K562 (cell line): ENCODE measurements around the gene FXYD4. TPM values are rescaled to one million over a fixed set of nuclear protein-coding genes. Genes with fewer than 3 reads are reported as not detected.

Experiments
- ARID1B ChIP-seq: fragments of 450-650 bp; IDR thresholded peaks from 2 replicates; pipeline ENCODE4 v1.6.1; 2016; ENCODE audit warnings: antibody characterized with exemption, mild to moderate bottlenecking, inconsistent platforms
- CEBPG ChIP-seq, 3 experiments: fragments of 200-800 bp in 1 of 3; sonication (Bioruptor generic) in 1 of 3; sonication (generic) in 1 of 3; formaldehyde crosslinking in 1 of 3; IDR thresholded peaks in 2 of 3; conservative IDR thresholded peaks in 1 of 3; 2 replicates each; pipeline versions ENCODE4 v1.6.1 to v1.8.0; 2016 to 2022; ENCODE audit warnings: missing compliant biosample characterization in 2 of 3, missing genetic modification characterization in 2 of 3, mild to moderate bottlenecking in 1 of 3, missing genetic modification reagents in 1 of 3
- DPF2 ChIP-seq: fragments of 450-650 bp; IDR thresholded peaks from 2 replicates; pipeline ENCODE4 v1.6.1; 2016
- ELF4 ChIP-seq: fragments of 450-650 bp; formaldehyde crosslinking; IDR thresholded peaks from 2 replicates; pipeline ENCODE4 v1.4.0; 2022; ENCODE audit warnings: missing genetic modification characterization
- HSF4 ChIP-seq: fragments of 250-450 bp; sonication (Bioruptor Pico); IDR thresholded peaks from 2 replicates; pipeline ENCODE4 v2.1.2; 2022; ENCODE audit warnings: mild to moderate bottlenecking, moderate library complexity, borderline replicate concordance
- JUND ChIP-seq, 2 experiments: IDR thresholded peaks; 2 replicates in 1 of 2; 3 replicates in 1 of 2; pipeline ENCODE4 v1.6.1; 2011; ENCODE audit warnings: borderline replicate concordance in 2 of 2, low read depth in 2 of 2, low read length in 2 of 2, improper control_type of control experiment in 1 of 2, missing biosample characterization in 1 of 2, missing genetic modification characterization in 1 of 2, missing genetic modification reagents in 1 of 2
- NFE2L1 ChIP-seq: fragments of 450-650 bp; IDR thresholded peaks from 2 replicates; pipeline ENCODE4 v1.6.1; 2016; ENCODE audit warnings: missing genetic modification characterization, low read depth, mild to moderate bottlenecking, missing compliant biosample characterization, moderate library complexity, borderline replicate concordance
- NFXL1 ChIP-seq: fragments of 450-650 bp; formaldehyde crosslinking; IDR thresholded peaks from 2 replicates; pipeline ENCODE4 v1.4.0; 2021; ENCODE audit warnings: mild to moderate bottlenecking
- NONO ChIP-seq, 2 experiments: fragments of 200-400 bp in 1 of 2; fragments of 450-650 bp in 1 of 2; formaldehyde crosslinking in 1 of 2; IDR thresholded peaks; 2 replicates each; pipeline ENCODE4 v1.6.1; 2017; ENCODE audit warnings: low read depth in 2 of 2, mild to moderate bottlenecking in 2 of 2, moderate library complexity in 2 of 2, low read length in 1 of 2
- NR2C1 ChIP-seq, 2 experiments: fragments of 450-650 bp; IDR thresholded peaks; 2 replicates each; pipeline ENCODE4 v1.6.1; 2017; ENCODE audit warnings: mild to moderate bottlenecking in 2 of 2, antibody characterized with exemption in 1 of 2, inconsistent platforms in 1 of 2, missing compliant biosample characterization in 1 of 2, missing genetic modification characterization in 1 of 2
- PHF8 ChIP-seq: fragments of 200-600 bp; sonication (generic); IDR thresholded peaks from 2 replicates; pipeline ENCODE4 v1.6.1; 2012; ENCODE audit warnings: mixed run types, mild to moderate bottlenecking, inconsistent platforms, low read length, moderate library complexity, borderline replicate concordance
- RAD21 ChIP-seq, 2 experiments: fragments of 250-450 bp in 1 of 2; fragments of 450-650 bp in 1 of 2; sonication (Bioruptor Pico) in 1 of 2; formaldehyde crosslinking in 1 of 2; IDR thresholded peaks in 1 of 2; conservative IDR thresholded peaks in 1 of 2; 2 replicates each; pipeline versions ENCODE4 v1.4.0 to v1.8.0; 2020 to 2022; ENCODE audit warnings: mild to moderate bottlenecking in 2 of 2, moderate library complexity in 1 of 2
- RBM22 ChIP-seq: fragments of 200-400 bp; formaldehyde crosslinking; IDR thresholded peaks from 2 replicates; pipeline ENCODE4 v1.6.1; 2018; ENCODE audit warnings: low read length, low read depth; ENCODE audit not compliant: poor library complexity, severe bottlenecking
- SRSF1 ChIP-seq: fragments of 200-400 bp; formaldehyde crosslinking; IDR thresholded peaks from 2 replicates; pipeline ENCODE4 v1.6.1; 2017; ENCODE audit warnings: mild to moderate bottlenecking, low read depth, low read length, moderate library complexity
- TCF3 ChIP-seq: sonication (generic); formaldehyde crosslinking; IDR thresholded peaks from 2 replicates; pipeline ENCODE4 v1.4.0; 2020; ENCODE audit warnings: mild to moderate bottlenecking, missing genetic modification reagents
- TCF7 ChIP-seq: sonication (generic); IDR thresholded peaks from 2 replicates; pipeline ENCODE4 v1.6.1; 2016; ENCODE audit warnings: antibody characterized with exemption, borderline replicate concordance
- TCF7L2 ChIP-seq: fragments of 150-350 bp; IDR thresholded peaks from 2 replicates; pipeline ENCODE4 v1.6.1; 2016; ENCODE audit warnings: low read depth, mild to moderate bottlenecking, low read length, moderate library complexity
- ZNF354B ChIP-seq: fragments of 250-450 bp; sonication (Bioruptor Pico); IDR thresholded peaks from 2 replicates; pipeline ENCODE4 v1.4.0; 2020
- polyA plus RNA-seq, 8 experiments: library from polyadenylated mRNA; depleted of rRNA in 4 of 8; stranded (reverse) in 5 of 8; unstranded in 3 of 8; fragments of >200 nt; fragmentation: Nextera tagmentation in 2 of 8; fragmentation: Illumina TruSeq in 1 of 8; extraction: Ambion mirVana in 2 of 8; extraction: Trizol in 1 of 8; gene quantifications; 2 replicates each; pipeline versions ENCODE4 v1.2.1 to v1.2.3, GENCODE V29; 2011 to 2014; ENCODE audit warnings: inconsistent platforms in 1 of 8, missing spikeins in 1 of 8
- total RNA-seq, 7 experiments: library from RNA; depleted of rRNA in 6 of 7; stranded (reverse); fragments of >200 nt in 6 of 7; fragmentation: Illumina TruSeq in 2 of 7; extraction: Trizol in 2 of 7; gene quantifications; 2 replicates each; pipeline versions ENCODE4 v1.2.1 to v1.2.3, GENCODE V29; 2011 to 2021; ENCODE audit warnings: low replicate concordance in 1 of 7
- TF ChIP-seq, protein P1 (sequence below), 2 experiments: fragments of 450-650 bp; IDR thresholded peaks; 2 replicates each; pipeline ENCODE4 v1.6.1; 2016
- TF ChIP-seq, protein P2 (sequence below), 2 experiments: fragments of 450-650 bp; IDR thresholded peaks; 2 replicates each; pipeline ENCODE4 v1.6.1; 2018; ENCODE audit warnings: mild to moderate bottlenecking in 2 of 2, low read depth in 1 of 2; ENCODE audit not compliant: partially characterized antibody in 2 of 2

Gene FXYD4
- total and polyA plus RNA-seq, 9 of the 15 experiments (the other 6 are each of a cell fraction or from before 2014, with no cell fraction given), result not detected

DNA sequence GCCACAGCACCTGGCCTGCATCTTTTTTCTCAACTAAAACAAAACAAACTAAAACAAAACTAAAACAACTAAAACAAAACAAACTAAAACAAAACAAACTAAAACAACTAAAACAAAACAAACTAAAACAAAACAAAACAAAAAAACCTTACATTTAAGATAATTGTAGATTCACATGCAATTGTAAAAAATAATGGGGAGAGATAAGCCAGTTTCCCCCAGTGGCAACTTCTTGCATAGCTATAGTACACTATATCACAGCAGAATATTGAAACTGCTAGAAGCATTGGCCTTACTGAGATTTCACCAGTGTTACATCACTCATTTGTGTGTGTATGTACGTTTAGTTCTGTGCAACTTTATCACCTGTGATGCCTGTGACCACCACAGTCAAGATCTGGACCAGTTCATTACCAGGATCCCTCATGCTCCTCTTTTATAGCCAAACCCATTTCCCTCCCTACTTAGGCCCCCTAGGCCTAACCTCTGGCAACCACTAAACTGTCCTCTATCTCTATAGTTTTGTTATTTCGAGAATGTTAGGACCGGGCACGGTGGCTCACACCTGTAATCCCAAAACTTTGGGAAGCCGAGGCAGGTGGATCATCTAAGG, 9.3 kb downstream of the FXYD4 start (continued):
- TF ChIP-seq NONO (IDR thresholded peaks at IDR 0.05; ENCODE audit: low read depth in 2 of 2, low read length in 1 of 2) (no peak), NR2C1 (IDR thresholded peaks at IDR 0.05) (no peak), NR2C1 (tag; IDR thresholded peaks at IDR 0.05) (0 out of 2 replicates have a peak, but pooled peaks have one; percentile 38), CEBPG (CRISPR knock-in tag; IDR thresholded peaks at IDR 0.05) (peak; percentile 98), CEBPG (tag; conservative IDR thresholded peaks at IDR 0.05 in 1 of 2, IDR thresholded peaks at IDR 0.05 in 1 of 2) (peak; percentile 93 to 99), NFXL1 (CRISPR knock-in tag) (no peak), RAD21 (CRISPR knock-in tag; conservative IDR thresholded peaks at IDR 0.05 in 1 of 2, IDR thresholded peaks at IDR 0.05 in 1 of 2) (peak; percentile 40 to 45; a peak in 3 of 4 replicates), TCF7L2 (no peak), HSF4 (CRISPR knock-in tag) (0 out of 2 replicates have a peak, but pooled peaks have one; percentile 45), ARID1B (peak; percentile 77), SRSF1 (no peak), RBM22 (no peak), TCF3 (0 out of 2 replicates have a peak, but pooled peaks have one; percentile 10), ELF4 (CRISPR knock-in tag) (peak; percentile 84; the same call in 1 of the 2 replicates), PHF8 (no peak), TCF7 (no peak), ZNF354B (CRISPR knock-in tag) (no peak), JUND (IDR thresholded peaks at IDR 0.05; ENCODE audit: borderline replicate concordance, low read depth, low read length) (peak; percentile 74), JUND (tag; IDR thresholded peaks at IDR 0.05; ENCODE audit: borderline replicate concordance, low read depth, low read length) (peak; percentile 48; the same call in 1 of the 3 replicates), DPF2 (peak; percentile 77), NFE2L1 (tag) (no peak)
- TF ChIP-seq, protein P1, sequence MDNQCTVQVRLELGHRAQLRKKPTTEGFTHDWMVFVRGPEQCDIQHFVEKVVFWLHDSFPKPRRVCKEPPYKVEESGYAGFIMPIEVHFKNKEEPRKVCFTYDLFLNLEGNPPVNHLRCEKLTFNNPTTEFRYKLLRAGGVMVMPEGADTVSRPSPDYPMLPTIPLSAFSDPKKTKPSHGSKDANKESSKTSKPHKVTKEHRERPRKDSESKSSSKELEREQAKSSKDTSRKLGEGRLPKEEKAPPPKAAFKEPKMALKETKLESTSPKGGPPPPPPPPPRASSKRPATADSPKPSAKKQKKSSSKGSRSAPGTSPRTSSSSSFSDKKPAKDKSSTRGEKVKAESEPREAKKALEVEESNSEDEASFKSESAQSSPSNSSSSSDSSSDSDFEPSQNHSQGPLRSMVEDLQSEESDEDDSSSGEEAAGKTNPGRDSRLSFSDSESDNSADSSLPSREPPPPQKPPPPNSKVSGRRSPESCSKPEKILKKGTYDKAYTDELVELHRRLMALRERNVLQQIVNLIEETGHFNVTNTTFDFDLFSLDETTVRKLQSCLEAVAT (IDR thresholded peaks at IDR 0.05), result peak; percentile 28 to 52; a peak in 1 of 4 replicates
- TF ChIP-seq, protein P2, sequence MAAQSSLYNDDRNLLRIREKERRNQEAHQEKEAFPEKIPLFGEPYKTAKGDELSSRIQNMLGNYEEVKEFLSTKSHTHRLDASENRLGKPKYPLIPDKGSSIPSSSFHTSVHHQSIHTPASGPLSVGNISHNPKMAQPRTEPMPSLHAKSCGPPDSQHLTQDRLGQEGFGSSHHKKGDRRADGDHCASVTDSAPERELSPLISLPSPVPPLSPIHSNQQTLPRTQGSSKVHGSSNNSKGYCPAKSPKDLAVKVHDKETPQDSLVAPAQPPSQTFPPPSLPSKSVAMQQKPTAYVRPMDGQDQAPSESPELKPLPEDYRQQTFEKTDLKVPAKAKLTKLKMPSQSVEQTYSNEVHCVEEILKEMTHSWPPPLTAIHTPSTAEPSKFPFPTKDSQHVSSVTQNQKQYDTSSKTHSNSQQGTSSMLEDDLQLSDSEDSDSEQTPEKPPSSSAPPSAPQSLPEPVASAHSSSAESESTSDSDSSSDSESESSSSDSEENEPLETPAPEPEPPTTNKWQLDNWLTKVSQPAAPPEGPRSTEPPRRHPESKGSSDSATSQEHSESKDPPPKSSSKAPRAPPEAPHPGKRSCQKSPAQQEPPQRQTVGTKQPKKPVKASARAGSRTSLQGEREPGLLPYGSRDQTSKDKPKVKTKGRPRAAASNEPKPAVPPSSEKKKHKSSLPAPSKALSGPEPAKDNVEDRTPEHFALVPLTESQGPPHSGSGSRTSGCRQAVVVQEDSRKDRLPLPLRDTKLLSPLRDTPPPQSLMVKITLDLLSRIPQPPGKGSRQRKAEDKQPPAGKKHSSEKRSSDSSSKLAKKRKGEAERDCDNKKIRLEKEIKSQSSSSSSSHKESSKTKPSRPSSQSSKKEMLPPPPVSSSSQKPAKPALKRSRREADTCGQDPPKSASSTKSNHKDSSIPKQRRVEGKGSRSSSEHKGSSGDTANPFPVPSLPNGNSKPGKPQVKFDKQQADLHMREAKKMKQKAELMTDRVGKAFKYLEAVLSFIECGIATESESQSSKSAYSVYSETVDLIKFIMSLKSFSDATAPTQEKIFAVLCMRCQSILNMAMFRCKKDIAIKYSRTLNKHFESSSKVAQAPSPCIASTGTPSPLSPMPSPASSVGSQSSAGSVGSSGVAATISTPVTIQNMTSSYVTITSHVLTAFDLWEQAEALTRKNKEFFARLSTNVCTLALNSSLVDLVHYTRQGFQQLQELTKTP (IDR thresholded peaks at IDR 0.05; ENCODE audit: low read depth in 1 of 2, partially characterized antibody in 2 of 2), result peak in 1 of 2 experiments; percentile 59
